K562 (cell line): ENCODE data around the gene GDF15. TPM values are rescaled to one million over a fixed set of nuclear protein-coding genes. Genes with fewer than 3 reads are reported as not detected.
A peak's percentile ranks its signal among the peaks of the same experiment; 100 is the strongest.

ENCODE experiments used
- ATAC-seq: fragments of 200-7000 bp; cut with Tn5 transposase; 3 replicates; pipeline ENCODE4 v1.9.1; 2020; ENCODE audit warnings: moderate library complexity
- BruUV-seq: library from RNA; stranded (reverse); fragments of 400-500 nt; replicated peaks from 2 replicates; lab custom pipeline; 2021; lab: Mats Ljungman, UMichigan
- CTCF ChIA-PET: fragments of 300-600 bp; formaldehyde crosslinking; extraction: SDS; loops from one replicate; lab custom pipeline; 2021; ENCODE audit warnings: low intra/inter-chr PET ratio; lab: Yijun Ruan, JAX
- POLR2A ChIA-PET: fragments of 300-600, 350-650 bp; sonication (Branson Sonifier 250); formaldehyde crosslinking; extraction: SDS; loops from one replicate; lab custom pipeline; 2021; ENCODE audit warnings: antibody characterized with exemption, inconsistent platforms; lab: Yijun Ruan, JAX
- DNase-seq, 4 experiments: peaks; one replicate each; pipeline versions ENCODE4 v3.0.0 to v3.0.0-alpha.2; 2011 to 2018; ENCODE audit warnings: low spot score in 3 of 4, mixed read lengths in 3 of 4; ENCODE audit errors: extremely low read depth in 1 of 4
- FAIRE-seq: peaks from 2 replicates; lab custom pipeline; 2011; peaks lifted over from hg19 to GRCh38; lab: Jason Lieb, UNC
- H2AFZ ChIP-seq: 2 replicates; pipeline ENCODE4 v1.6.0; 2011; ENCODE audit warnings: low read depth, low read length, control low read depth, inconsistent platforms
- H3K27ac ChIP-seq: fragments of 200-600 bp; 3 replicates; pipeline ENCODE4 v1.8.0; 2011; ENCODE audit warnings: low read depth, mild to moderate bottlenecking, control low read depth, inconsistent platforms, low read length, moderate library complexity, mixed read lengths; ENCODE audit errors: extremely low read depth
- H3K27me3 ChIP-seq, 2 experiments: fragments of 300-600 bp in 1 of 2; 2 replicates in 1 of 2; 3 replicates in 1 of 2; pipeline versions ENCODE4 v1.6.0 to v1.8.0; 2011; ENCODE audit warnings: inconsistent platforms in 2 of 2, low read length in 2 of 2, mild to moderate bottlenecking in 1 of 2, mixed read lengths in 1 of 2, moderate library complexity in 1 of 2; ENCODE audit not compliant: control insufficient read depth in 2 of 2, insufficient read depth in 2 of 2
- H3K36me3 ChIP-seq: fragments of 300-600 bp; 3 replicates; pipeline ENCODE4 v1.8.0; 2011; ENCODE audit warnings: mild to moderate bottlenecking, low read length, inconsistent platforms; ENCODE audit not compliant: control insufficient read depth, insufficient read depth
- H3K4me1 ChIP-seq, 2 experiments: fragments of 200-600 bp in 1 of 2; replicated peaks in 1 of 2; 2 replicates in 1 of 2; 3 replicates in 1 of 2; pipeline versions ENCODE4 v1.5.1 to v1.8.0; 2011; ENCODE audit warnings: inconsistent platforms in 2 of 2, low read length in 2 of 2, mild to moderate bottlenecking in 1 of 2, mixed read lengths in 1 of 2, moderate library complexity in 1 of 2; ENCODE audit not compliant: control insufficient read depth in 2 of 2, insufficient read depth in 2 of 2
- H3K4me2 ChIP-seq: 2 replicates; pipeline ENCODE4 v1.6.1; 2011; ENCODE audit warnings: low read length, control low read depth, inconsistent platforms, mixed read lengths; ENCODE audit not compliant: insufficient read depth
- H3K4me3 ChIP-seq: fragments of 200-600 bp; sonication (generic), shearing (Covaris generic); 2 replicates; pipeline ENCODE4 v1.5.1; 2016; ENCODE audit warnings: control low read depth, inconsistent platforms
- H3K79me2 ChIP-seq: fragments of 200-600 bp; 3 replicates; pipeline ENCODE4 v1.8.0; 2011; ENCODE audit warnings: low read length, inconsistent platforms; ENCODE audit not compliant: control insufficient read depth, insufficient read depth
- H3K9ac ChIP-seq, 2 experiments: 2 replicates each; pipeline versions ENCODE4 v1.6.0 to v1.6.1; 2011; ENCODE audit warnings: low read depth in 2 of 2, low read length in 2 of 2, control low read depth in 1 of 2, inconsistent platforms in 1 of 2, mild to moderate bottlenecking in 1 of 2, mixed read lengths in 1 of 2; ENCODE audit not compliant: insufficient read depth in 1 of 2
- H3K9me1 ChIP-seq: one replicate; pipeline ENCODE4 v1.6.0; 2011; ENCODE audit warnings: inconsistent platforms, mild to moderate bottlenecking, low read length, moderate library complexity; ENCODE audit not compliant: control insufficient read depth, insufficient read depth
- H3K9me3 ChIP-seq: replicated peaks from 2 replicates; pipeline ENCODE4 v1.5.1; 2011; ENCODE audit warnings: low read depth, low read length, inconsistent platforms; ENCODE audit not compliant: control insufficient read depth, insufficient read depth
- H4K20me1 ChIP-seq: replicated peaks from 2 replicates; pipeline ENCODE4 v1.6.1; 2011; ENCODE audit warnings: low read length, inconsistent platforms, mixed read lengths; ENCODE audit not compliant: control insufficient read depth, insufficient read depth
- TFE3 ChIP-seq: fragments of 450-650 bp; formaldehyde crosslinking; IDR thresholded peaks from 2 replicates; pipeline ENCODE4 v1.4.0; 2020; ENCODE audit warnings: mild to moderate bottlenecking, mixed read lengths
- ZNF121 ChIP-seq: sonication (generic); formaldehyde crosslinking; conservative IDR thresholded peaks from 2 replicates; pipeline ENCODE4 v1.8.0; 2022; ENCODE audit warnings: missing genetic modification reagents
- ZNF592 ChIP-seq: fragments of 450-650 bp; IDR thresholded peaks from 2 replicates; pipeline ENCODE4 v1.6.1; 2017; ENCODE audit warnings: antibody characterized with exemption, mild to moderate bottlenecking
- ZNF79 ChIP-seq: fragments of 250-450 bp; sonication (Bioruptor Pico); IDR thresholded peaks from 2 replicates; pipeline ENCODE4 v1.4.0; 2020; ENCODE audit warnings: low read depth, mild to moderate bottlenecking, moderate library complexity
- WGBS: fragments of 100-300 bp; shearing (Covaris generic); methylation state at CpG from one replicate; pipeline ENCODE4 v1.1.6; 2016; ENCODE audit warnings: low coverage, mixed read lengths; ENCODE audit not compliant: insufficient coverage; ENCODE audit errors: missing lambda C conversion rate; 5-methylcytosine and 5-hydroxymethylcytosine counted together
- in situ Hi-C: fragments of 300-500 bp; cut with MboI; formaldehyde crosslinking; loops from 4 replicates; pipeline ENCODE4 v1.15.0; 2018; ENCODE audit warnings: inconsistent platforms, mixed read lengths
- intact Hi-C: fragments of 100-400 bp; cut with micrococcal nuclease; formaldehyde crosslinking; loops from 2 replicates; pipeline ENCODE4 v1.14.2; 2022
- polyA plus RNA-seq, 8 experiments: library from polyadenylated mRNA; depleted of rRNA in 4 of 8; stranded (reverse) in 5 of 8; unstranded in 3 of 8; fragments of >200 nt; fragmentation: Nextera tagmentation in 2 of 8; fragmentation: Illumina TruSeq in 1 of 8; extraction: Ambion mirVana in 2 of 8; extraction: Trizol in 1 of 8; gene quantifications; 2 replicates each; pipeline versions ENCODE4 v1.2.1 to v1.2.3, GENCODE V29; 2011 to 2014; ENCODE audit warnings: inconsistent platforms in 1 of 8, missing spikeins in 1 of 8
- total RNA-seq, 7 experiments: library from RNA; depleted of rRNA in 6 of 7; stranded (reverse); fragments of >200 nt in 6 of 7; fragmentation: Illumina TruSeq in 2 of 7; extraction: Trizol in 2 of 7; gene quantifications; 2 replicates each; pipeline versions ENCODE4 v1.2.1 to v1.2.3, GENCODE V29; 2011 to 2021; ENCODE audit warnings: low replicate concordance in 1 of 7

Gene GDF15
- total and polyA plus RNA-seq, 9 of the 15 experiments (the other 6 are each of a cell fraction or from before 2014, with no cell fraction given): 2.3 to 82.4 (median 12.5) TPM

DNA sequence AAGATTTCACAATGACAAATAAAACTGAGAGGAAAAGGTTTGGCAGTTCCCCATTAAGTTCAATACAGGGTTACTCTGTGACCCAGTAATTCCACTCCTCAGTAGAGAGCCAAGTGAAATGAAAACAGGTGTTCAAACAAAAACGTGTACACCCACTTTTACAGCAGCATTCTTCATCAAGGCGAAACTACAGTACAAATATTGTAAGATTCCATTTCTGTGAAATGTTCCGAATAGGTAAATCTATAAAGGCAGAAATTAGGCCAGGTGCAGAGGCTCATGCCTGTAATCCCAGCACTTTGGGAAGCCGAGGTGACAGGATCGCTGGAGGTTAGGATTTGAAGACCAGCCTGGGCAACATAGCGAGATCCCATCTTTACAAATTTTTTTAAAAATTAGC is 8.9 kb upstream of the GDF15 start:
- H3K4me2 ChIP-seq: no peak overlapping the region
- FAIRE-seq (no peak), DNase-seq (no peak), ATAC-seq (no peak)
- H2AFZ ChIP-seq: no peak overlapping the region
- intact Hi-C loops: no loop called here
- 73% methylated on average over 6 of the region's 6 CpGs for WGBS
- peaks cover 59 to 70% of the 10 kb centered on the region in 2 experiments for H3K4me1 ChIP-seq
- ChIA-PET POLR2A (interaction anchor here (5.4 kb wide), 1 partner anchor 9 kb away, joined by 79 read pairs; the partner anchor contains the start of gene GDF15), CTCF (no interaction called here)
- no peaks in the 10 kb centered on the region for H4K20me1 ChIP-seq
- H3K9me1 ChIP-seq: no peaks in the 10 kb centered on the region
- no peaks in the 10 kb centered on the region for H3K9me3 ChIP-seq
- in situ Hi-C loops: no loop called here
- peak; percentile 44 for TF ChIP-seq ZNF121 (CRISPR knock-in tag)
- 0 out of 2 replicates have a peak, but pooled peaks have one; percentile 9 for TF ChIP-seq ZNF592
- no peak for TF ChIP-seq TFE3 (CRISPR knock-in tag)
- TF ChIP-seq ZNF79 (CRISPR knock-in tag): 0 out of 2 replicates have a peak, but pooled peaks have one; percentile 38
- H3K27ac ChIP-seq: peak overlapping the region; percentile 13; the same call in 2 of the 3 replicates
- no peaks in the 10 kb centered on the region for H3K27me3 ChIP-seq
- H3K9ac ChIP-seq: 0 out of 4 replicates have a peak overlapping the region, but pooled peaks of 1 of the 2 experiments have one; percentile 4
- no TSS peak for BruUV-seq
- no peaks in the 10 kb centered on the region for H3K36me3 ChIP-seq
- no peak overlapping the region for H3K4me3 ChIP-seq
- peaks cover 6% of the 10 kb centered on the region for H3K79me2 ChIP-seq
